Stimulated activated CD4-positive, alpha-beta T cell treated with anti-CD3 and anti-CD28 coated beads, Interleukin-4, amount 100 ng/mL, for 1 hour (primary cell): ENCODE measurements around the gene PLCB1.

Experiments used
- DNase-seq: peaks from one replicate; pipeline ENCODE4 v3.0.0-alpha.2; 2020

Gene PLCB1

DNA sequence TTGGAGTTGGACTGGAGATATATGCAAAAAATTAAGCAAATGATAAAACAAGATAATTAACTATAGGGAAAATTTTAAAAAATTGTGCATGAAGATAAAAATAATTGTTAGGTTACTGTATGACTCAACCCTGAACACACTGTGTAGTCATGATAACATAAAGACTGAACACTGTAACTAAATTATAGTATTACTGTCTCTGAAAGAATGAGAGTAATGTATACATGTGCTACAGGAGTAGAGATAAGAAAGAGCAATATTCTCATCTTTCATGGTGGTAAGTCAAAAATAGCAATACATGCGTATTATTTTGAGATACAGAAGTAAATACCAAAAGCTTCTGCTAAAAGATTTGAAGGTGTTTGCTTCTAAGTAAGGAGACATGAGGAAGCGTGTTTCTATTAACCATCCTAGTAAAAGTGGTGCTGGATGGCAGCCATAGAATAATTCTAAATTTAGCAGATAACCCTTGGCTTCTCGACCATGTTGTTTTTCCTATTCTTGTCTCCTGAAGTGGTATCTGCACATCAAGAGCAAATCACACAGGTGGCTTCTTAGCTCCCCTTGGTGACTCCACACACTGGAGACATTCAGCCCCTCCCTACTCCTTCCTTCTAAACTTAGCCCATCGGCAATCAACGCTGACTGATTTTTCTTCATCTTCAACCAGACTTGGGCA is 546.2 kb downstream of the PLCB1 start:
- no peak for DNase-seq

DNA sequence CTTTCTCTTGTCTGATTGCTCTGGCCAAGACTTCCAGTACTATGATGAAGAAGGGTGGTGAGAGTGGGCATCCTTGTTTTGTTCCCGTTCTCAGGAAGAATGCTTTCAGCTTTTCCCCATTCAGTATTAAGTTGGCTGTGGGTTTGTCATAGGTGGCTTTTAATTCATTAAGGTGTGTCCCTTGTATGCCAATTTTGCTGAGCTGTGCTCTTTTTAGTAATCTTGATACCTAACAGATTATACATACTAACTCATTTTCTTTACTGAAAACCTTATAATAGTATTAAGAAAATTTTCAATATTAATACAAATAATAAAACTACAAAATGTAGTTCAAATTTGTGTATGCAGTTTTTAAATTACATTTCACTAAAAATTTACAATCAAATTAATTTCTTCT is 557.3 kb downstream of the PLCB1 start:
- no peak for DNase-seq

DNA sequence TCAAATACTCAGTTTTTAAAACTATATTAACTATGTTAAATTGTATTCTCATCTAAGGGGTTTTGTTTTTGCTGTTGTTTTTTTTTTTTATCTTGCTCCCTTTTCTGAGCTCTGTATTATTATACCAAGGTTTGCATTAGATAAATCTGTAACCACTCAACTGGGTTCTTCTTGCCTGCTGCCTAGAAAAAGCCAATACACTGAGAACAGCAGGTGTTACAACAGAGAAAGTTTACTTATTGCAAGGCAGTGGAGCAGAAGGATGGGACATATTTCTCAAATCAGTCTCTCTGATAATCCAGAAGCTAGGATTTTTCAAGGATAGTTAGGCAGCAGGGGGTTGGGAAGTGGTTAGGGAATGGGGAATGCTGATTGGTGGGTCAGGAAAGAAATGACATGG is 558.0 kb downstream of the PLCB1 start:
- DNase-seq: no peak

DNA sequence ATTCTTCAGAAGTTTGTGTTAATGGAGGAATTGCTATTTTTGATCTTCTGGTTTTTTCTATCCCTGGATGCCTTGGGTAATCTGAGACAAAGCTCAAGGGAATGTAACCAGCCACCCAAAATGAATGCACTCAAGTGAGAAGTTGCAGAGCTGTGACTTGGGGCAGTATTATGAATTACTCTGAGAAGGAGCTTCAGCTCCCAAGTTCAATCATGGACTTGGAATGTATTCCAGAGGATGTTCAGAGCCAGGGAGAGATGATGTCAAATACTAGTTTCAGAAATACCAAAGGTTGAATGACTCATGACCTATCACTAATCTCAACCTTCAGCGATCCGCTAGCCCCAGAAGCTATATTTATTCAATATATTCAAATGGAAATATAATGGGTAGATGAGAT is 561.6 kb downstream of the PLCB1 start:
- no peak for DNase-seq

DNA sequence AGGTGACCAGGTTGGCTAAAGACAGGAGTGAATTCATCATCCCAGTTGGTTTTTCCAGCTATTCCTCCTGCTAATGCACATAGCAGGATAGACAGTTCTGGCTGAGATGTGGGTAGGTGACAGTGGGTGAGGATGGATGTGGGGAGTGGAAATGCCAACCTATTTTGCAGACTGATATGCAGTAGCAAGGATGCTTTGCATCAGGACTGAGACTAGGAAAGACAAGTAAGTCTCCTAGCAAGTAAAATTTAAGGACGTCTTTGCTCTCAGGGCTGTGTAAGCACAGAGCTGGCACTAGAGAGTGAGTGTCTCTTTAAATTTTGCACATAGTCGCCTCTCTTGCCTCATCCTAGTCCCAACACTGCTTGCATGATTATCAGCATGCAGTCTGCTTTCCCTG is 568.7 kb downstream of the PLCB1 start:
- no peak for DNase-seq

DNA sequence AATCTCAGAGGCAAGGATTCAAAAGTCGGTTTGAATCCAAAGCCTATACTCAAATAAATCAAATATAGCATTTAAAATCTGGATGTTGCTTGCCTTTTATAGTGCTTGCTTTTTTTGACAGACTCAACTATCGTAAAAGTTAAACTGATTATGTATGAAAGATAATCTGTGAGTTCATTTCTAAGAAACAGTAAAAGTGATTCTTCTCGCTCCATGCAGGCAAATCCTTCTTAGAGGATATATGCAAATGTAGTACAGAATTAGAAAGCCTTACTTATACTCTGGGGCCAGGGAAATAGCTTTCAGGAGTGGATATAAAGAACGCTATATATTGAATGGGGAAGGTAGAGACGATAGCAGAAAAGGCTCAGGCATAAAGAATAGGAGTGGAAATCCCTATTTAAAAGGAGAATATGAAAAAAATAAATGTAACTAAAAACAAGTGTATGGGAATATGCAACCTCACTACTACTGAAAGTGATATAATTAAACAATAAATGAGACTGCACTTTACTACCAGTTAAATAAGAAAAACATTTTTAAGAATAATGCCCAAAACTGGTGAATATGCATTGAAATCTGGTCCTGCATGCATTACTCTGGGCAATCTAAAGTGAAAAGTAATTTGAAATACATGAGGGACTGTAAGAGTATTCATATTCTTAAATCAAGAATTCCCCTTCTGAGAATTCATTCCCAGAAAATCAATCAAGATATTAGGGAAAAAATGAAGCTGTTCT is 575.1 kb downstream of the PLCB1 start:
- no peak for DNase-seq

DNA sequence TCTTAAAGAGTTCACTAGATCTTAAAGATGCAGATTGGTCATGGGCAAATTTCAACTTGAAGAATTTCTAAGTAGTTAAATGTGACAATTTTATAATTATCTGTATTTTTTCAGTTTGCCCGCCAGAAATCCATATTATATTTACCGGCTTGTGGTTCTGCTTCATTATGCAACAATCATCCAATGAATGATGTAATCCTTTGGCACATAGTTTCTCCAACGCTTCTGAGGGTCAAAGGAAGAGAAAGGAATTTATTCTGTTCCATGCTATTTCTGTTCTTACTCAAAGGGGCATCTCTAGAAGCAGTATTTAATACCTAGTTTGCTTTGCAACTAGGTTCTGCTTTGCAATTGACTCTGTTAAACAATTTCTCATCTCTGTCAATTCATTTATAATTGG is 577.6 kb downstream of the PLCB1 start:
- no peak for DNase-seq

DNA sequence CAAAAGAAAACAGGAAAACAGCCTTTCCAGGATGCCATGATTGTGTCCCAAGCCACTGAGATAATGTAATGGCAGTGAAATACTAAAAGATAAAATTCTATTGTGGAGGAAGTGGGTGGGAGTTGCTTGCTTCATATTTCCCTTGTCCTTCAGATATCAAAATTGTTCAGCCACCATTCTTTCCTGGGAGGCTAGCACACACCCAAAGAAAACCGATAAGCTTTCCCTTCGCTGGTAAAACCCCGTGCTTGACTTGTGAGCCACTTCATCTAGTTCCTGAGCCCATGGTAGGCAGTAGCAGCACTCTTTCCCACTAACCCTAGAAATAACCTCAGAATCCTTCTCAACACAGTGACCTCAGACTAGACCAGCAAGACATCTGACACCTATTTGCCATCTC is 579.4 kb downstream of the PLCB1 start:
- DNase-seq: no peak

DNA sequence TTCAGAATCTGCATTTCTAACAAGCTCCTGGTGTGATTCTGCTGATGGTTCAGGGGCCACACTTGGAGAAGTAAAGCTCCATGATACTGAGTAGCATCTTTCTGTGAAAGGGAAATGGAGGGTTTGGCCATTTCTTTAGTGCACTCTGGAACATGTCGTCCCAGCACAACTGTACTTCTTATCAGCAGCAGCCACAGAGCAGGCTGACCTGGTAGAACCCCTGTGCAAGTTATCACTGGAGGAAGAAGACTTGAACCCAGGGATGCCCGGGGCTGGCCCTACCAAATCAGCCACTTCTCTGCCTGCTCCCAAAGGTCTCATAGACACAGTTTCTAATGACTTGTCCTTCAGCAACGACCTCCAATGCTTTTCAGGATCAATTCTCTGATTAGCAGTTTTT is 582.1 kb downstream of the PLCB1 start:
- DNase-seq: no peak

DNA sequence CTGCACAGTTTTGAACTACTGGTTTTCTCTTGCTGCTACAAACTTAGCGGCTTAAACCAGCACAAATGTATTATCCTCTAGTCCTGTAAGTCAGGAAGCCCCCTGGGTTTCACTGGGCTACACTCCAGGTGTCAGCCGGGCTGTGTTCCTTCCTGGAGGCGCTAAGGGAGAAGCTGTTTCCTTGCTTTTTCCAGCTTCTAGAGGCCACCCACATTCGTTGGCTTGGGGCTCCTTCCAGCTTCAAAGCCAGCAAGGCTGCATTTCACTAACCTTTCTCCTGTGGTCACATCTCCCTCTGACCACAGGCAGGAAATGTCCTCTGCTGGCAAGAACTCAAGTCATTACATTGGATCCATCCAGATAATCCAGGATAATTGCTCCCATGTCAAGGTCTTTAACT is 586.2 kb downstream of the PLCB1 start:
- DNase-seq: no peak

DNA sequence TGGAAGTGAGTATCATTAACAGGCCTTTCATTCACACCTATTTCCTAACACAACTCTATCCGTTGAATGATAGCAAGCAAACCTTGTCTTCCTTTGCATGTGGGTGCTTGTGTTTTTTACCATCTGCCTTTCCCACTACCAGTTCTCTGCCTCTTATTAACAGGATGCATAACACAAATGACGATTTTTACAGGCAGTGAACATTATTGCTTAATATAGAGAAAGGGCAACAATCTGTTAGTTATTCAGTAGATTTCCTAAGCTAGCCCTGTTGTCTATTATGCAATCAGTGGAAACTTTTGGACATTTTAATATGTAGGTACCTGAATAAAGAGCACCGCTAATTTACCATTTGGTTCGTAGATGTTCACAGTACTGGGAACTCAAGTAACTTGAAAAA is 588.0 kb downstream of the PLCB1 start:
- no peak for DNase-seq

DNA sequence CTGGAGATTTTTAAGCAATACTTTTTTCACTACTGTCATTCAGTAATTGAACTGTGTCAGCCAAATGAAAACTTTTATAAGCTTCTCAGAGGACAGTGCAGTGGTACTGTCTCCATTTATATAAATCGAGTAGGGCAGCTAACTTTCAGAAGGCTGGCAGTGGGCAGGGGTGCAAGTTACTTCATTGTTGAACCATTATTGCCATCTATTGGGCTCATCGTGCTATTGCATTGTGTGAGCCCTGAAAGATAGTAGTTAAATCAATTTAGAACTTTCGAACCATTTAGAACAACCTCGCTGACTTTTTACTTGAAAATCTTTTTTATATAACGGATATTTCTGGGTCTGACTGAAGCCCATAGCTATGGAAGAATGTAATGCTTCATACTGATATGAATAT is 589.0 kb downstream of the PLCB1 start:
- peak; percentile 2 for DNase-seq

DNA sequence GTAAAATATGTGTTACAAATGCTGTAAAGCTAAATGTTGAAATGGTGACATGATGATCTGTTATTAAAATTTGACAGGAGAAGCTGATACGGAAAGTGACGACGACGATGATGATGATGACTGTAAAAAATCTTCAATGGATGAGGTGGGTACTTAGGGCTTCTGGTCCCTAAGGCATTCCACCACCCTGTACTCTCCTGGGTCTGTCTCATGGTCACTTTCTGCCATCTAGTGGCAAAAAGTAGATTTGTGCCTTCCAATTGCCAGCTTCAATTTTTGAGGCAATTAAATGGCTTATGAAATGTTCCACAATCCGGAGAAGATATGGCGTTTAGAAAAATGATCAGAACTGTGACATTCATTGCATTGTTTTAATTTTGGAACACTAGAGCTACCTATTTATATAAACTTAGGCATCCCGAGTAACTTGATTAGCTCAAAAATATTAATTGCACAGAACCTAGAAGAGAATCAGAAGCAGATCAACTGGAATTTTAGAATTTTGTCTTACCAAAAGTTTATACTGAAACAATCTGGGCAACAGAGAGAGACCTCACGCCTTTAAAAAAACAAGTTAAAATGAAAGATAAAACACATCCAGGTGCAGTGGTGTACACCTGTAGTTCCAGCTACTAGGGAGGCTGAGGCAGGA is 590.3 kb downstream of the PLCB1 start:
- no peak for DNase-seq

DNA sequence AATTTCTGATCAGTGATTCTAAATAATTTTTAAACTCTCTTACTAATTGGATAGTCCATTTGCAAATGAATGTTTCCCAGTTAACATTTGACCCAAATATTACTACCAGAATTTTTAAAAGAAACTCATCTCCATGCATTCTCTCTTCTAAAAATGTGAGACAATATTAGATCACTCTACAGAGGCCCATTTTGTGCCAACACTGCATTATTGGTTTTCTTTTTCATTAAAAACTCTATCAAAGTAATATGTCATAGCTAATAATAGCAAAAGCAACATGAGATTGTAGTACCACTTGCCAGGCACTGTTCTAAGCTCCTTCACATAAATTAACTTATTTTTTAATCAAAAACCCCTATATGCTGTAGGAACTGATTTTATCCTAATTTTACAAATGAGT is 591.2 kb downstream of the PLCB1 start:
- DNase-seq: no peak

DNA sequence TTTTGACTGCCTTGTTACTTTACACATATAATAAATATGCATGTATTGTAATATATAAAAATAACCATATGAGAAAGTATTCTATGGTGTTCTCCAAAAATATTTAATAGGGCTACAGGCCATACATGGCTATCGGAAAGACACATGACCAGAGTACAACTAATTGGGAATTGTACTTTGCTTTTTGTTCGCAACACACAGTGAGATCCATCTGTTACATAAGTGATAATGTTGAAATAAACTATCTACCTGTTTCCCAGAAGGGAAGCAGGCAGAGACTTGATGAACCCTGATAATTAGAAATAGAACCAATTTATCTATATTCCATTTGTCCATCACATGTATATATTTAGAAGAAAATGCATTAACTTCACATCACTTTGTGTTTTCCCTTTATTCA is 592.8 kb downstream of the PLCB1 start:
- no peak for DNase-seq

DNA sequence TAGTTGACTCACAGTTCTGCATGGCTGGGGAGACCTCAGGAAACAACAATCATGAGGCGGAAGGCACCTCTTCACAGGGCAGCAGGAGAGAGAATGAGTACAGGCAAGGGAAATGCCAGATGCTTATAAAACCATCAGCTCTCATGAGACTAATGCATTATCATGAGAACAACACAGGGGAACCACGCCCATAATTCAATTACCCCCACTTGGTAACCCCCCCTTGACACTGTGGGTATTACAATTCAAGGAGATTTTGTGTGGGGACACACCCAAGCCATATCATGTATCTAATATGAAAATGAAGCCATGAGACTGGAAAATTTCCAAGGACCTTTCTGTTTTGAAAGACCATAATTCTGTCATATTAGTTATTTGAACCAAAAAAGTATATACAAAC is 594.4 kb downstream of the PLCB1 start:
- DNase-seq: no peak

DNA sequence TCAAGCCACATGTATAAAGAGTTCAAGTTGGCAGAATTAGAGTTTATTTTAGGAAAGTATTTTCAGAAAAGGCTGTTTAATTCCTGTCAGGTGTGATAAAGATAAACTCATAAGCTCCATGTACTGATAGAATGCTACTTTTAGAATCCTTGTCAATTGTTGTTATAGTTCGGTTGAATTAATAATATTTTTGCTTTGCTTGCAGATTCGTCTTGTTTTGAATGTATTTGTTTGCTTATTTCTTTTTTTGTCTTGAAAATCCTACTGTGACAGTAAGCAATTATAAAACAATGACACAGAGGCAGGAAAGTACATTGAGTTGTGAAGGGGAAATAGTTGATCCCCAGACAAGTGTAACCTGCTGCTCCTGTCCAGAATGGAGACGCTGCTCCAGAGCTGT is 602.9 kb downstream of the PLCB1 start:
- DNase-seq: no peak

DNA sequence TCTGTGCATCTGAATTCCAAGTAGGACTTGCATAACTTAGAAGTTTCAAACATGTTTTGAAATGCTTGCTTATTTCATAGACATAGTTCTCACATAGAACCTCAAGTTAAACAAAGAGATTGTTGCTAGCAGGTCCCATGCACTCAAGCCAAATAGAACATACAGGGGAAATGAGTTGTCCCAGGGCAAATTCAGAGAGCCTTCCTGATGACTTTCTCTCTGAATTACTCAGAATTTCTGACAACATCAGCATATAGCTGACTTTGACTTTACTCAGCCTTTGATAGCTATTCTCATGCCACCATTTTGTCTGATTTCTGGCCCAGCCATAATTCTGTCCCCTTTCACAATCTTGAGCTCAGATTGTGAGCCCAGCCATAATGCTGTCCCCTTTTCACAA is 603.6 kb downstream of the PLCB1 start:
- DNase-seq: no peak

DNA sequence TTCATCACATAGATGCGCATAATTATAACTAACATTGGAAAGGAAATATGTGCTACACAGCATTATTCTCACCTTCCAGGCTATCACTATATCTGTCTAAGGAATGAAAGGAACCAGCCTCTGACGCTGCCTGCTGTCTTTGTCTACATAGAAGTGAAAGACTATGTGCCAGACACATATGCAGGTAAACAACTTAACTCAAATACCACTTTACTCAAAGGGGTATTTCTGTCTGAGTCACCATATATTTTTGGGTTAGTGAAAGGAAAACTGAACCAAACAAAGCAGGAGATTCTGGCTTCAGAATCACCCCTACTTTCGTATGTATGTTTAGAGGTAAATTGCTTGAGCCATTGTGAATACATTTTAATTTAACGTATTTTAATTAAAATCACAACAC is 608.2 kb downstream of the PLCB1 start:
- no peak for DNase-seq

DNA sequence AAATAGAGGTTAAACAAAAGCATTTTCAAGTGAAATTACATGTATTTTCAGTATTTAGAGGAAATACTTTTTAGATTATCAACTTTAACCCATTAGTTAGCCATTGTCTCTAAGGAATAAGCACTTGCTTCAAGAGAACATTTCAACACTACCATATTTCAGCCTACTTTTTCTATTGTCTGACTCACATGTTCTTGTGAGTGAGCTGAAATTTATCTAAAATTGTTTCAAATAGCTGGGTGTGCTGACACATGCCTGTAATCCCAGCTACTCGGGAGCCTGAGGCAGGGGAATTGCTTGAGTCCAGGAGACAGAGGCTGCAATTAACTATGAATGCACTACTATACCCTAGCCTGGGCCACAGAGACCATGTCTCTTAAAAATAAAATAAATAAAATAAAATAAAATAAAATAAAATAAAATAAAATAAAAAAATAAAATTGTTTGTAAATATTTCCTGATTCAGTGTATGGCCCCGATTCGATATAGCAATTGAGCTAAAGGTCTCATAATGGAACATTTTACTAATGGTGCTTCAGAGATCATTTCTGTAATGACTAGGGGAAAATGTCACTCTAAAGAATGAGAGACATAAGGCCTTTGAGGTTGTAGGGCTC is 612.3 kb downstream of the PLCB1 start:
- no peak for DNase-seq

DNA sequence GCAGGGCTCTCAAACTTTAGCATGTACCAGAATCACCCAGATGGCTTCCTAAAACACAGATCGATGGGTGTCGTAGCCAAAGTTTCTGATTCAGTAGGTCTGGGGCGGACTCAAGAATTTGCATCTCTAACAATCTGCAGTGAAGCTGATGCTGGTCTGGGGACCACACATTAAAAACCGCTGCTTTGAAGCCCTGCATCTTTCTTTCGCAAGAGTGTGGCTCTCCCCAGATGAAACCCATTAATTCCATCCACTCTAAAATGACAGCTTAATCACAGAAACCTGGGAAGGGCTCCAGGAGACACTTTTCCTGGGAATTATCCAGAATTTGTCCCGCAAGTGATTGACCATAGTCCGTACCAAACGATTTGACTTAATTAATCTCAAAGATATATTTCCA is 617.0 kb downstream of the PLCB1 start:
- no peak for DNase-seq

DNA sequence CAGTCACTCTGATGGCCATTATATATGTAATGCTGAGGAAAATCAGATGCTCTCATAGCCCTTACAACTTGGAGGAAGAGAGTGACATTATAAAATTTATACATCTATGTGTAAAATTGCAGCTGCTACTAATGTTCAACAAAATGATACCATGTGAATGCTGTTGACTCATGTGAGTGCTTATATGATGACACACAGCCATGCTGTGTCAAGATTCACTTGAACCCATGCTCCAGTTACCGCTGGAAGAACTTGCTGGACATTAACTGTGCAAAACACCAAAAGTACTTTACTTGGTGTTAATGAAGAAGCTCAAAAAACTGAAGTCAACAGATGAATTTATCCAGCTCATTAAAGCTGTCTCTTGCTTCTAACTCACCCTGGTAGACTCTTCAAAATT is 617.9 kb downstream of the PLCB1 start:
- DNase-seq: no peak

DNA sequence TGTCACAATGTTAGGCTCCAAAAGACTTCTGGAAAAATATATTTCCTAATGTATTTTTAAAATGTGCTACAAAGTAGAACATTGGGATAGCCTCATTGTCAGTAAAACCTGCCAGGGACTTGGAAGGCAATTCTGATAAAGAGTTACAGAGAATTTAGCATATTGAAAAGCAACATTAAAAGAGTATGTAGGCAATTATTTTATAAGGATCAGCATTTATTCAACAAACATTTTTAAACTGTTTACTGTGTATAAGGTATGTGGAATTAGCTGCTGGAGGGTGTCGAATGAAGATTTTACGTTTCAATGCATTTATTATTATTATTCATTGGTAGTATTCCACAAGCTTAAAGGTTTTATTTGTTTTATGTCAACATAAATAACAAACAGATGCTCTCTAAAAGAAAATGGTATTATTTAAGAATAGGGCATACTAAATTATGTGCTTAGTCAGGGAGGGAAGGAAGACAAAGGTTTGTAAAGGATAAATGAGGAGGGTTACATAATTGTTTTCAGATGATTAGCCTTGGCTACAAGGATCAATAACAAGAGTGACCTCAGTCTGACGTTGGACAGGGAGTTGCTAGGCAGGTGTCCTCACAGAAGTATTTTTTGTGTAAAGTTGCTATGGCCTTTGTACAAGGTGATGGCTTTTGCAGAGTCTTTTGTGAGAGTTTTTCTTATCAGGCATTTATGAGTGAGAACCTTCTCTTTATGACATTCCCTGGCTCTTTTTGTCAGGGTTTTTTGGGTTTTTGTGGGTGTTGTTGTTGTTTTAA is 623.5 kb downstream of the PLCB1 start:
- no peak for DNase-seq
